NT2/D1 (cell line): ENCODE results near the gene KRTAP19-8.

Source experiments
- DNase-seq: peaks from one replicate; pipeline ENCODE4 v3.0.0-alpha.2; 2011; ENCODE audit warnings: low read depth, low spot score
- H3K27me3 ChIP-seq: 2 replicates; pipeline ENCODE4 v1.6.0; 2011; ENCODE audit warnings: mild to moderate bottlenecking; ENCODE audit not compliant: insufficient read length, insufficient read depth
- H3K36me3 ChIP-seq: 2 replicates; pipeline ENCODE4 v1.6.1; 2011; ENCODE audit warnings: mild to moderate bottlenecking, low read length, mixed read lengths; ENCODE audit not compliant: insufficient read depth, insufficient read length
- H3K4me1 ChIP-seq: 2 replicates; pipeline ENCODE4 v1.5.1; 2011; ENCODE audit not compliant: insufficient read depth, insufficient read length
- H3K4me3 ChIP-seq: 2 replicates; pipeline ENCODE4 v1.5.1; 2011; ENCODE audit warnings: low read depth; ENCODE audit not compliant: insufficient read length
- H3K9ac ChIP-seq: 2 replicates; pipeline ENCODE4 v1.6.0; 2011; ENCODE audit warnings: low read depth; ENCODE audit not compliant: insufficient read length
- H3K9me3 ChIP-seq: 2 replicates; pipeline ENCODE4 v1.5.1; 2011; ENCODE audit warnings: mild to moderate bottlenecking, low read length; ENCODE audit not compliant: insufficient read depth
- SUZ12 ChIP-seq: IDR thresholded peaks from 2 replicates; pipeline ENCODE4 v1.6.1; 2011; ENCODE audit not compliant: insufficient read length, insufficient read depth; ENCODE audit errors: extremely low read depth
- YY1 ChIP-seq: IDR thresholded peaks from 2 replicates; pipeline ENCODE4 v1.6.1; 2011; ENCODE audit not compliant: insufficient read length, insufficient read depth
- ZNF274 ChIP-seq: IDR thresholded peaks from 2 replicates; pipeline ENCODE4 v1.6.1; 2011; ENCODE audit warnings: mild to moderate bottlenecking, low read depth, low read length

KRTAP19-8 gene

GRCh38 chr21:31030367-31031106 is 7.7 kb downstream of the KRTAP19-8 start:
- H3K9ac ChIP-seq, result no peak overlapping the region
- H3K4me3 ChIP-seq, result no peak overlapping the region
- no peak for DNase-seq
- H3K36me3 ChIP-seq, result no peaks in the 10 kb centered on the region
- no peaks in the 10 kb centered on the region for H3K27me3 ChIP-seq
- H3K9me3 ChIP-seq, result peaks cover 15% of the 10 kb centered on the region
- no peak for TF ChIP-seq YY1
- TF ChIP-seq SUZ12, result no peak
- no peak for TF ChIP-seq ZNF274
- H3K4me1 ChIP-seq, result no peaks in the 10 kb centered on the region

GRCh38 chr21:31023680-31024079 is 14.6 kb downstream of the KRTAP19-8 start:
- TF ChIP-seq SUZ12 (no peak), ZNF274 (no peak), YY1 (no peak)
- Histone ChIP-seq H3K4me3 (no peak overlapping the region), H3K9me3 (no peaks in the 10 kb centered on the region), H3K9ac (no peak overlapping the region), H3K4me1 (no peaks in the 10 kb centered on the region), H3K27me3 (no peaks in the 10 kb centered on the region), H3K36me3 (no peaks in the 10 kb centered on the region)
- no peak for DNase-seq

- Histone ChIP-seq H3K4me1 (no peaks in the 10 kb centered on the region), H3K4me3 (no peak overlapping the region), H3K9me3 (no peaks in the 10 kb centered on the region), H3K9ac (no peak overlapping the region), H3K36me3 (no peaks in the 10 kb centered on the region), H3K27me3 (no peaks in the 10 kb centered on the region)
- TF ChIP-seq YY1, result no peak
- no peak for TF ChIP-seq SUZ12
- TF ChIP-seq ZNF274, result no peak
- no peak for DNase-seq
Observed at GRCh38 chr21:31022306-31022705, 16.0 kb downstream of the KRTAP19-8 start.

GRCh38 chr21:31018232-31018631 is 20.0 kb downstream of the KRTAP19-8 start:
- H3K9me3 ChIP-seq, result no peaks in the 10 kb centered on the region
- H3K4me1 ChIP-seq, result no peaks in the 10 kb centered on the region
- no peak overlapping the region for H3K4me3 ChIP-seq
- H3K9ac ChIP-seq, result no peak overlapping the region
- TF ChIP-seq SUZ12 (no peak), YY1 (no peak), ZNF274 (no peak)
- H3K27me3 ChIP-seq, result no peaks in the 10 kb centered on the region
- DNase-seq, result no peak
- no peaks in the 10 kb centered on the region for H3K36me3 ChIP-seq

- Histone ChIP-seq H3K27me3 (no peaks in the 10 kb centered on the region), H3K36me3 (no peaks in the 10 kb centered on the region), H3K4me3 (no peak overlapping the region), H3K9me3 (no peaks in the 10 kb centered on the region), H3K9ac (no peak overlapping the region), H3K4me1 (no peaks in the 10 kb centered on the region)
- no peak for TF ChIP-seq ZNF274
- no peak for TF ChIP-seq YY1
- TF ChIP-seq SUZ12, result no peak
- no peak for DNase-seq
Observed at GRCh38 chr21:31014891-31015290, 23.4 kb downstream of the KRTAP19-8 start.

GRCh38 chr21:31012133-31013089 is 25.9 kb downstream of the KRTAP19-8 start:
- H3K27me3 ChIP-seq, result no peaks in the 10 kb centered on the region
- no peak for DNase-seq
- H3K36me3 ChIP-seq, result no peaks in the 10 kb centered on the region
- H3K9ac ChIP-seq, result no peak overlapping the region
- no peak overlapping the region for H3K4me3 ChIP-seq
- H3K9me3 ChIP-seq, result no peaks in the 10 kb centered on the region
- TF ChIP-seq YY1, result no peak
- no peak for TF ChIP-seq ZNF274
- TF ChIP-seq SUZ12, result no peak
- H3K4me1 ChIP-seq, result no peaks in the 10 kb centered on the region

- H3K4me3 ChIP-seq, result no peak overlapping the region
- no peak for DNase-seq
- no peaks in the 10 kb centered on the region for H3K27me3 ChIP-seq
- TF ChIP-seq SUZ12 (no peak), YY1 (no peak), ZNF274 (no peak)
- no peak overlapping the region for H3K9ac ChIP-seq
- no peaks in the 10 kb centered on the region for H3K4me1 ChIP-seq
- H3K36me3 ChIP-seq, result no peaks in the 10 kb centered on the region
- no peaks in the 10 kb centered on the region for H3K9me3 ChIP-seq
Observed at GRCh38 chr21:31011412-31011811, 26.9 kb downstream of the KRTAP19-8 start.
